GM23248 (cell line): Measurements from ENCODE around the gene LMAN2.

Experiments
- EZH2 ChIP-seq: fragments of 200-600 bp; sonication (generic); IDR thresholded peaks from 2 replicates; pipeline ENCODE4 v1.6.1; 2018; ENCODE audit warnings: antibody characterized with exemption, mild to moderate bottlenecking; ENCODE audit not compliant: insufficient read depth, poor library complexity, severe bottlenecking
- EZH2phosphoT487 ChIP-seq: fragments of 200-600 bp; sonication (generic); IDR thresholded peaks from 2 replicates; pipeline ENCODE4 v1.6.1; 2018; ENCODE audit warnings: antibody characterized with exemption, moderate library complexity, mild to moderate bottlenecking, low read depth; ENCODE audit not compliant: insufficient read depth

DNA sequence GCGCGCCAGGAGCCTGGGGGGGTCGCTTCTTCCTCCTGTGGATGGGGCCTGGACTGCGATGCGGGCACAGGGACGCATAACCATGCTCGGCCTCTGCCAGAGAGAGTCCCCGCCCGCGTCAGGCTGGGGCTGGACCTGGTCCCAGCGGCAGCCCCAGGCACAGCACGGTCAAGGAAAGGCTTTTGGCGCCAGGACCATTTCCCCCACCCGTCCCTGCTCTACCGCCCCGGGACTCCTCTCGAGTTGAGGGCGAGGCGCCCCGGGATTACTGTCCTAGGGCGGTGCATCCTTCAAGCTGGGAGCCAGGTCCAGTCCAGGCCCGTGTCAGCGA, 40.1 kb downstream of the LMAN2 start:
- no peak for TF ChIP-seq EZH2
- TF ChIP-seq EZH2phosphoT487 = no peak
